HG03469 (cell line): ENCODE results near the gene KLHL40.

Source experiments
- ATAC-seq: cut with Tn5 transposase; IDR thresholded peaks from one replicate; pipeline ENCODE4 v1.9.1; 2021; ENCODE audit warnings: mild to moderate bottlenecking, moderate library complexity, moderate number of reproducible peaks; ENCODE audit not compliant: unreplicated experiment

Gene KLHL40

DNA sequence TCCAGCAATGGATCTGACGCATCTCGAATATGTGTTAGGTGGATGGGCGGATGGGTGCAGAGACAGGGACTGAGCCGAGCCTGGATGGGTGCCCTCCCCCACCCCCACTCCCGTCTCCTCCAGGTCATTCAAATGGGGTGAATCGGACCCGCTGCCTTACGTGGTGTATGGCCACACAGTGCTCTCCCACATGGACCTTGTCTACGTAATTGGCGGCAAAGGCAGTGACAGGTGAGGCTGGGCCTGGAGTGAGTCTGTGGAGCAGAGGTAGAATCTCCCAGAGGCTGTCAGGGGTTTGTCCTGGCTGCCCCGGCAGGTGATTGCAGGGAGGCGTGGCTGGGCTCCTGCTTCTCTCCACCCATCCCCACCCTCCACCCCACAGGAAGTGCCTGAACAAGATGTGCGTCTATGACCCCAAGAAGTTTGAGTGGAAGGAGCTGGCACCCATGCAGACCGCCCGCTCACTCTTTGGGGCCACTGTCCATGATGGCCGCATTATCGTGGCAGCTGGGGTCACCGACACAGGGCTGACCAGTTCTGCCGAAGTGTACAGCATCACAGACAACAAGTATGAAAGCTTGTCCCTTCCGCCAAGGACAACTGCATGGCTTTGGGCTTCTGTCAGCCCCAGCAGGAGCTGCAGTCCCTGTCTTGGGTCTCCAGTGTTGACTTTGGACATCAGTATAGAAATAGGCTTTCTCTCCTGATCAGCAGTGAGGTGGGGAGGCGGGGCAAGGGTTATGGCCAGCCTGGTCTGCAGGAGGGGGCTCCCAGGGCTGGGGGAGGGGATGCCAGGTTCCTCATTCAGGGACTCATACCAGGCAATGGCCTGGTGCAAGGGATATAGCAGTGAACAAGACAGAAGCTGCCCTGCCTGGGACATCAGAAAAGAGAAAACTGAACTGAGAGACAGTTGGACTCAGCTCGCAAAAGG, 3.4 kb downstream of the KLHL40 start:
- ATAC-seq = no peak

DNA sequence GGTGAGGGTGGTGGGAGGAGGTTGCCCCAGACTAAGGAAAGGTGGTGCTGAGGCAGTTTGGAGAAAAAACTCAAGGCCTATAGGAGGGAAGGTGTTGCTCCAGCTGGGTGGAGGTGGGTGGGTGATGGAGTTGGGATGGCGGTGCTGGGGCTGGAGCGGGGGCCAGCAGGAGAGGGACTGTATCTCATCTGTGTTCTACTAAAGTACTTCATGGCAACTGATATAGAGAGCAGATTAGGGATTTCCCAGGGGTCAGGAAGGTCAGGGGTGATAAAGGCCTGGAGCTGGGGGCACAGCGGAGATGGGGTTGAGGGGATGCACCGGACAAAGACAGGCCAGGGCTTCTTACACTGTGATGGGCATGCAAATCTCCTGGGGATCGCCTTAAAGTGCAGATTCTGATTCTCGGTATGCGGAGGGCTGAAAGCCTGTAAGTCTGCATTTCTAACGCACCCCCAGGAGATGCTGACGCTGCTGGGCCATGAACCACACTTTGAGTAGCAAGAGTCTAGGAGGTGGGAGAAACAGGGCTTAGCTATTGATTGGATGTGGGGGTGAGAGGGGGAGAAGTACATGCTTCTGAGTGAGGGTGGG, 4.2 kb downstream of the KLHL40 start:
- no peak for ATAC-seq

DNA sequence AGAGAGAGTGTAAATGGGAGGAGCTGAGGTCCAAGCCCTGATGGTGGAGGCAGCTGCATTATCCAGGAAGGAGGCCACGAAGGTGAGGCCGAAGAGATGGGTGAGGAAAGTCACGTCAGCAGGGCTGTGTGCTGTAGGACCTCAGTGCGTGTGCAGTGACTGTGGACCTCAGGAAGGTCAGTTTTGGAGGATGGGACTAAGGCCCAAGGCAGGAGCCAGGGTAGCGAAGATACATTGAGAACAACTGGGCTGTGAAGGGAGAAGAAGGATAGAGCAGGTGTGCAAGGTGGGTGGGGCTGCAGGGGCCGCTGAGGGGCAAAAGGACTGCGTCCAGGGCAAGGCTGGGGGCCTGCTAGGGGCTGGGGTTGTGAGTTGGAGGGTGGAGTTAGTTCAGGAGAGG, 4.9 kb downstream of the KLHL40 start:
- ATAC-seq = no peak

DNA sequence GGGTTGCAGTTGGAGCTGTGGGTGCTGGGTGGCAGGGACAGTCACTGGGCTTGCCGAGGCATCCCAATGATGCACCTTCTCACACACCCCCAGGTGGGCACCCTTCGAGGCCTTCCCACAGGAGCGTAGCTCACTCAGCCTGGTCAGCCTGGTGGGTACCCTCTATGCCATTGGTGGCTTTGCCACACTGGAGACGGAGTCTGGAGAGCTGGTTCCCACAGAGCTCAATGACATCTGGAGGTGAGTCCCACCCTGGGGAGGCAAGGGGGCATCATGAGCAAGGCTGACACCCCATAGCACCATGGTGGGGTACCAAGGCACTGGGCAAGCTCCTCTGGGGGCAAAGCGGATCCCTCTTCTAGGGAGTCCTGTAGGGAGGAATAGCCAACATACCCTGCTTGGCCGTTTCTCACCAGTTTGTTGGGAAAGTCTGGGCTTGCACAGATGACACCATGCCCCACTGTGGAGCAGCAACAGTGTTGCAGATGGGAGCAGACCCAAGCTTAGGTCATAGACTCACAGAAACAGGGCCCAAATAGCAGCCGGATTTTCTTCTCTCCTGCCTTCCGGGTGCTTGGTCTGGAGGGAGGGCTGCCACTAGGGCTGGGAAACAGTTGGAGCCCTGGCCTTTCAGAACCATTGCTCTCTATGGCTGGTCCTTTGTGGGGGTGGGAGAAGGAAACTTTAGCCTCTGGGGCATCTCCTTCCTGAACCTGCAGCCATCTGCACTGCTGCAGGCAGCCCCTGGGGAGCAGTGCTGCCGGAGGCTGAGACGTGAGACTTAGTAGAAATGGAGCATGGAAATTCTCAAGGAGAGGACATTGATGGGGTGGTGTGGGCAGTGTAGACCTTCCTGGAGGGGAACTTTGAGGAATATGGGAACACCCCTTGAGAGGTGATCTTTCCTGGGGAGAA, 5.7 kb downstream of the KLHL40 start:
- no peak for ATAC-seq

DNA sequence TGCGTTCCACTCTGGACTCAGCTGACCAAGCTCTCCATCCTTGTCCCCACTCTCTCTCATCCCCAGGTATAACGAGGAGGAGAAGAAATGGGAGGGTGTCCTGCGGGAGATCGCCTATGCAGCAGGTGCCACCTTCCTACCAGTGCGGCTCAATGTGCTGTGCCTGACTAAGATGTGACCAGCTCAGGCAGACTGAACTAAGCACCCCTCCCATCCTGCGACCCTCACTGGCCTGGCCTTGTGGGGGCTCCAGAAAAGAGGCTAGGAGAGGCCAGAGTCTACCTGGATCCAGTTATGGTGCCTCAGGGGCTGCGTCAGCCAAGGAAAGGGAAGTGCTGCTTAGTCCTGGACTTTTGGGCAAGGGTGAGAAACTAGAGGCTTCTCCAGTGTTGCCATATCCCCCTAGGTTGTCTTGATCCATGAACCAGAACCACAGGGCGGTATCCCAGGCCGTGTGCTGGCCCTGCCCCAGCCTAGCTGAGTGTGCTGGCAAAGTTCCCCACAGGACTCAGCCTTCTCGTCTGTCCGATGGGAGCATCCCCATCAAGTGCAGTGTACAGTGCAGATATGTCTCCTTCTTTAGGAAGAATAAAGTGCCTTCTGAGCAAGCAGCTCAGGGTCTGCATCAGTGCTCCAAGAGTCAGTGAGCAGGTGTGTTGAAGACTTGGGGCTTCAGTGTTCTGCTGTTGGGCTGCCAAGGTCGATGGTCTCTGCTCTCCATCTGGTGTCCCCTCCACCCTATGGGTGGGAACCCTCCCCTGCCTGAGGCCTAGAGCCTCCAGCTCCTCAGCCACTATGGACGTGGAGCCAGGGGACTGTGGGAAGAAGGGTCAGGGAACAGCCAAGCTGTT, 6.7 kb downstream of the KLHL40 start:
- ATAC-seq = no peak

DNA sequence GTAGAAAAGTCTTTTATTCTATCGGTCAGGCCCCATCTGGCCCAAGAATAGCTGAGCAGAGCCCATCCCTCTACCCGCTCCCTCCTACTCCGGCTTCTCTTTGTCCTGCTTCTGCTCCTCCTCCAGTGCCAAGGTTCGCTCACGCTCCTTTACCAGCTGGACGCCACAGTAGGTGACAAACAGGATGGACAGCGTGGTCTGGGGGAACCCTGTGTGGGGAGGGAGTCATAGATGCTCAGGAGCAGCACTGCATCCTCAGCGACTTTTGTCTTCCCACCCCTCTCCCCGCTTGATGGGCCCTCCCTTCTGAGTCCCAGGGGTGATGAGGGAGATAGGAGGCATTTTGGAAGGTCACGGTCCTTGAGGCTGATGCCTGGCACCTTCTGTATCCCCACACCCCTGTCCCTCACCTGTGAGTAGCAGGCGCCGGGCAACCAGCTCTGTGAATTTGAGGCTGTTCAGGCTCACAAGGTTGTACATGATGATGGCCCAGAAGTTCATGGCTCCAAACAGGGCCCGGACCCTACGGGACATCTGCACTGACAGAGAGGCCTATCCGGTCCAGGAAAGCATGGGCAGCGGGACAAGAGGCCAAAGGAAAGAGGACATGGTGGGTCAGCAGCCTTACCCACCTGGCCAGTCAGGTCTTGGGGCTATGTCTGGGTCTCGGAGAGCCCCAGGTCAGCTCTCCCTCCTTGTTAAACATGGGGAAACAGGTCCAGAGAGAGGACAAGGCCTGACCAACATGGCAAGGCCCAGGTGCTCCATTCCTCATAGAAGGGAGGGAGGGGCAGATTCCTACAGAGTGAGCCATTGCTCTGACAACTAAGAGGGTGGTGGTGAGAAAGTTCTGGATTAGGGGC, 7.6 kb downstream of the KLHL40 start:
- no peak for ATAC-seq

DNA sequence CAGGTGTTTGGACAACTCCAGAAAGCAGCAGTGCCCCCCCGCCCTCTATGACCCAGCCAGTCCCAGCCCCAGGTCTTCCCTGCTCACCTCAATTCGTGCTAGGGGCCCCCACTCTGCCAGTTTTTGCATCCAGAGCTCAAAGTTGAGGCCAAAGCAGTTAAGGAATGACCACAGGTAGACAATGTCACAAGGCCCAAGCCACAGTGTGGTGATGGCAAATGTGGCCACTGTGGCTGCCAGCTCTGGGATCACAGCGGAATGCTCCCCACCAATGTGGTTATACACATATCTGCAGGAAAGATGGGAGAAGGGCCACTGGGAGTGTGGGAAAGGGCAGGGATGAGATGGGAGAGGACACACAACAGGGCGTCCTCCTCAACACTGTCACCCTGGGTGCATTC, 8.2 kb downstream of the KLHL40 start:
- ATAC-seq = no peak

DNA sequence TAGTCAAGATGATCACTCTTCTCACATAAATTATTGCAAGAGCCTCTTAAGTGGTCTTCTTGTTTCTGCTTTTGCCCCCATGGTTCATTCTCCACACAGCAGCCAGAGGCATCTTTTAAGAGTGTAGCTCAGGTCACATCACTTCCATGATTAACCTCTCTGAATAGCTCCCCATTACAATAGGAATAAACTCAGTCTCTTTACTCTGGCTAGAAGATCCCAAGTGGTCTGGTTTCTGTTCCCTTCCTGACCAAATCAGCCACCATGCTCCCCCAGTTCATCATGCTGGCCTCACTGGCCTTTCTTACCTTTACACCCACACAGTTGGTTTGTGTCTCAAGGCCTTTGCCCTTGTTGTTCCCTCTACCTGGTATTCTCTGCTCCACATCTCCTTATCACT, 9.0 kb downstream of the KLHL40 start:
- no peak for ATAC-seq

DNA sequence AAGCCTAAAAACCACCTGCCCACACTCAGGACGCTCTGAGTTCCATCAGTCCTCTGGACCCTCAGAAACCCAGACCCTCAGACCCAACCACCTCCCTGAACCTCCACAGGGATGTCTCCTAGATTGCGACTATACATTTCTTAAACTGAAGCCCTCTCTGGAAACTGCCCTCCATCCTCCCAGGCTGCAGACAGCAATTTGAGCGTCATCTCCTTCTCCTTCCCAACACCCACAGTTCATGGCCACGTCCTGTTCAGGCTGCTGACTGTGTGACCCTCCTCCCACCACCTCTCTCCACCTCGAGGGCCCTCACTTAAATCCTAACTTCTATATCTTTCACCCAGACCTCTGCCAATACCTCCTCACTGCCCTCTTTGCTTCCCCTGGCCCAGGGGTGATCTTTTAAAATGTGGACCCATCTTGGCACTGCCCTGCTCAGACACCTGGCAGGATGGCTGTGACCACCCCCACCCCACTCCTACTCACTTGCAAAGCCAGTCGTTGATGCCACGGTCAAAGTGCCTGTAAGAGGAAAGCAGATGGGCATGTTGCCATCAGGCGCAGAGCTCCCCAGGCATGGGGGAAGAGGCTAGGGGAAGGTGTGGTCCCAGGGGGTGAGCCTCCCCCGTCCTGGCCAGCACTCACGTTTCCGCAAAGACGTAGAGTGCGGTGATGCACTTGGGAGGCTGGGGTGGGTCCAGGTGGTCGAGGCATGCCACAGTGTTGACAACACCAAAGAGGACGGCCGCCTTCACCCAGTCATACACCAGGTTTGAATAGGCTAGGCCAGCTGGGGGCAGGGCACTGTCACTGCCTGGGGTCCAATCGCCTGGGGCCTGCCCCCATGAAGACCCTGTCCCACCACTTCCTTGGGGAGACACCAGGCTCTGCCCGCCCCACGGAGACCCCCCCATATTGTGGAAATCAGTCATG, 11.3 kb downstream of the KLHL40 start:
- no peak for ATAC-seq

DNA sequence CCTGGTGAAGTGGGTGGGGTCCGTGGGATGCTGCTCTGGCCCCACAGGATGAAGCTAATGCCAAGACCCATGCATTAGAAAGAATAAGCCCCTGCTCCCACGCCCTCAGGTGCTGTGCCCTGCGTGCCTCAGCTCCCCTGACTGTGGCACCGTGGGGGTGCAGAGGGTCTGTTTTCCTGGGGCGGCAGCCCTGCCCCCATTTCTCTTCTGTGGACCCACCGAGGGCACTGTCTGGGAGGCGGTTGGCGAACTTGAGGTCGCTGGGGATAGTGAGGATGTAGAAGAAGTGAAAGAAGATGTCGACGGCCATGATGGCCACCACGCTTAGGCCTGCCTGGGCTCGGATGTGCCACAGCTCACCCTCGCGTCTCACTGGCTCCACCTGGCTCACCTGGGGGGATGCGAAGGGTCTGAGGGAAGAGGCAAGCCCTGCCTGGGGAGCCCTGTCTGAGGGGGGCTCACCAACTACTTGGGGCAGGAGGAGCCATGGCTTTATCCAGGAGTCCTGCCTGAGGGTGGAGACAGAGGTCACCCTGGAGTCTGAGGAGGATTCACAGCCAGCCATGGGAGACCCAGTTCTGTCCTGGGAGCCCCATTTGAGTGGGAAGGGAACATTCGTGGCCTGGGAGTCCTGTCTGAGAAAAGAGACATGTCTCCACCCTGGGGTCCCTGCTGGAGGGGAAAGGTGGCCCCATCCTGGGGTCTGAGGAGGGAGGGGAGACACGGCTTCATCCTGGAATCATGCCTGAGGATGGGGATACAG, 12.1 kb downstream of the KLHL40 start:
- ATAC-seq = no peak

DNA sequence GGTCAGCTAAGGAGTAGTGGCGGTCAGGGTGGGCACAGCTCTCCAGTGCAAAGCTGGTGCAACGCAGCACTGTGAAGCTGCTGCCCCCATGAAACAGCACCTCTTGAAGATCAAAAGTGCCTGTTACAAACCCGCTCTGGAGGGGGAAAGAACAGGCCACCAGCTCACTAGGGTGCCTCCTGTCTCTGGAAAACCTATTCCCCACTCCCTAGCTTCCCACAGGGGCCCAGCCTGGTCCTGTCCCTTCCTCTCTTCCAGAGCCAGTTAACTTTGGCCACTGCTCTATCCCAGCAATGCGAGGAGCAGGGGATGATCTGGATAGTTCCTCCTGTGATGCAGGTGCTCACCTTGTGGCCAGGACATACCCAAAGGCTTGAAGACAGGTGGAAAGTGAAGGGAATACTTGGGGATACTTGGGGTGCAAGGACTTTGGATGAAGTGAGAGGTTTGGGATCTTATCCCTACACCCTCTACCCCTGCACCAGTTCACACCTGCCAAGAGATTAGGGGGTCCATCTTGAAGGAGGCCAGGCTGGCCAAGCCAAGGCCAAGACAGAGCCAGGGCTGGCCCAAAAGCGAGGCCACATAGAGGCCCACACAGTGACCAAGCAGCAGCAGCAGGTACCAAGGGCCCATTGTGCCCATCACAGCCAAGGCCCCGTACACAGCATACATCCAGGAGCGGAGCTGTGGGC, 13.0 kb downstream of the KLHL40 start:
- no peak for ATAC-seq

DNA sequence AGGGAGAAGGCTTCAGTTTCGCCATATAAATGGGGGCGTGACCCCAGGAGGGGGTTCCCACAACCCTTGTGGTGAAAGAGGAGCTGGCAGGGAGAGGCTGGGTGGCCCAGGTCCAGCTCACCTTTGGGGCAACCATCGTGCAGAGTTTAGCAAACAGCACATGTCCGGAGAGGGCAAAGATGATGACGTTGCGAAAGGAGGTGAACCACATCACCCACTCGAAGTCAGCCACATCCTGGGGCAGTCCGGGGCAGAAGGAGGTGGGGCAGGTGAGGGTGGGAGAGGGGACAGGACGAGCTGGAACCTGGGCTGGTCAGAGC, 13.5 kb downstream of the KLHL40 start:
- no peak for ATAC-seq

DNA sequence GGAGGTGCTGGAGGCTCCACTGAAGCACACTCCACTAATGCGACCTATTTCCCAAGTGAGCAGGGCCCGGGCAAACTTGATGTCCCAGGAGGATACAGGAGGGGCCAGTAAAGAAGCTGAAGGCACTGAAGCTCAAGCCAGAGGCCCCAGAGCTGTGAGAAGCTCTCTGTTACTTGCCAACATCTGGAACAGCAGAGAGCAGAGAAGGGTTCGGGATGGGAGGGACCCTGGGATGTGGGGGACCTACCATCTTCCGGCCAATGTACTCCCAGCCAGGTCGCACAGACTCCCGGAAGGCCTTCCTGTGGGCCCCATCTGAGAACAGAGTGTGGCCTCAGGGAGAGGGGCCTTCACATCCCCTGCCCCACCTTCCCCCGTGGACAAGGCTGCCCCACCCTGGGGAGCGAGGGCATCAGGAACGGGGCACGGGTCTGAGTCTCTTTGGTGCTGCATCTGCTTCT, 14.2 kb downstream of the KLHL40 start:
- no peak for ATAC-seq

DNA sequence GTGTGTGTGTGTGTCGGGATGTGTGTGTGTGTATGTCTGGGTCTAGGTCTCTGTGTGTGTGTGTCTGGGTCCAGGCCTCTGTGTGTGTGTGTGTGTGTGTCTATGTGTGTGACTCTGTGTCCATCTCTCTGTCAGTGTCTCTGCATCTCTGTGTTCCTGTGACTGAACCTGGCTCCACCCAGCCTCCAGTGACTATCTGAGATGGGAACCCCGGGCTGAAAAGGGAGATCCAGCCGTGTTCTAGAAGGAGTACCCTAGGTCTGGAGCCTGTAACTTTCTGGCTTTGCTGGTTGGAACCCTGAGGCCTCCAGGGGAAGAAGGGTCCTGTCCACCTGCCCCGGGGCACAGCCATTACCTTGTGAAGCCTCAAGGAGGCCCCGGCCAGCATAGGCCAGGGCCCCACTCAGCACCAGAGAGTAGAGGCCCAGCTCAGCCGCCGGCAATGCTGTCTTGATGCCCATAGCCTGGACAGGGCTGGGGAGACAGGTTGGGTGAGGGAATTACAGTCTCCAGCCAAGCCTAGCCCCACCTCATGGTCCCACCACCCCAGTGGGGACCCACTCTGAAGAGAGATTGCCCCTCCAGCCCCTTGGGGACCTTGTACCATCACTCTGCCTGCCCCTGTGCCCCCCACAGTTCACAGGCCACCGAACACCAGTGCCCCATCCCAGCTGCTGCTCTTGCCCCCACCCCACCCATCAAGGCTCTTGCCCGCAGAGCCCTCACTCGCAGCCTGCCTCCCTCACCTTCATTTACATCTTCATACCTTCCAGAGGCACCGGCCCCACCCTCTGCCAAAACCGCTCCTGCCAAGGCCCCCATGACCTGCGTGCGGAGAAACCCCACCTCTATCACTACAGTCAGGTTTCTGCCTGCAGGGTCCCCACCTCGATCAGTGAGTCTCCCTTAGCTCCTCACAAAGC, 15.3 kb downstream of the KLHL40 start:
- ATAC-seq = no peak

DNA sequence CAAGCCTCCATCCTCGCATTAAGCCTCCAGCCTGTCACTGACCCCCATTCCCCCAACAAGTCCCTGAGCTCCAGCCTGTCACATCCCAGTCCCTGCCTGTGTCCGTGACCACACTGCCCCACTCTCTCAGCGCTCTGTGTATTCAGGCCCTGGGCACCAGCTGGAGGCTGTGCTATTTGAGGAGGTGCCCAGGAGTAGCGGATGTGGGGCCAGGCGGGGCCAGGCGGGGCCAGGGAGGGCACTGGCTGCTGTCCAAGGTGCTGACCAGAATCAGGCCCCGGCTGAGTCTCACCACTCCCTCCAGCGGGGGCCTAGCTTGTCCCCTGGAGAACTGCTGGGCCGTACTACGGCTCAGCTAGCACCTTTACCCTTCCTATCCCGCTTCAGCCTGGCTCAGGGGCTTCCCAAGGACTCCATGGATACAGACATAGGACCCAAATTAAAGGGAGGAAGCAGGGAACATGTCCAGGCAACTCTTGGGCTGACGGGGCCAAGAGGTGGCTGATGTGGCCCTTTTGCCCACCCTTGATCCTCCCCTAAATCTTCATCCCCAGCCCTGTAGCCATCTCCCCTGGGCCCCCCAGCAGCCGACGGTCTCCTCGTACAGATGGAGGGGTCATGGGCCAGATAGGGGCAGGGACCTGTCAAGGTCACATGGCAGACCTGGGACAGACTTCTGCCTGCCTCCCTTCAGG, 16.2 kb downstream of the KLHL40 start:
- no peak for ATAC-seq
